Heart left ventricle (tissue), 16 donors: ENCODE results near the gene ANKRD18A. TPM values are rescaled to one million over a fixed set of nuclear protein-coding genes. Genes with fewer than 3 reads are reported as not detected.
"Not testable (repeated sequence)": the region's sequence is repeated elsewhere in the genome, so short reads cannot be mapped to it uniquely, and the experiment has no call there.

ENCODE experiments used
- ATAC-seq, 4 donors: fragments of 200-7000 bp; cut with Tn5 transposase; one replicate each; pipeline ENCODE4 v1.9.1; 2020 to 2022; ENCODE audit warnings: moderate library complexity in 4 of 4, mild to moderate bottlenecking in 3 of 4, moderate number of reproducible peaks in 1 of 4
- DNase-seq, 5 donors: peaks; one replicate each; pipeline ENCODE4 v3.0.0-alpha.2; 2020
- H3K27ac ChIP-seq, 12 donors: fragments of 200-600 bp; sonication (generic) in 4 of 12; one replicate each; pipeline versions ENCODE4 v1.5.0 to v1.8.0; 2016 to 2022; ENCODE audit warnings: mild to moderate bottlenecking in 2 of 12
- H3K27me3 ChIP-seq, 9 donors: fragments of 200-600 bp; sonication (generic) in 2 of 9; one replicate each; pipeline versions ENCODE4 v1.5.1 to v1.8.0; 2016 to 2022; ENCODE audit warnings: mild to moderate bottlenecking in 3 of 9
- H3K36me3 ChIP-seq, 9 donors: fragments of 200-600 bp; sonication (generic) in 2 of 9; one replicate each; pipeline versions ENCODE4 v1.5.0 to v1.8.0; 2018 to 2022; ENCODE audit warnings: mild to moderate bottlenecking in 2 of 9
- H3K4me1 ChIP-seq, 12 donors: fragments of 200-600 bp; sonication (generic) in 4 of 12; one replicate each; pipeline versions ENCODE4 v1.5.0 to v1.8.0; 2016 to 2022; ENCODE audit warnings: mild to moderate bottlenecking in 3 of 12
- H3K4me3 ChIP-seq, 12 donors: fragments of 200-600 bp; sonication (generic) in 4 of 12; one replicate each; pipeline versions ENCODE4 v1.5.0 to v1.8.0; 2017 to 2022; ENCODE audit warnings: mild to moderate bottlenecking in 9 of 12, moderate library complexity in 4 of 12
- H3K9me3 ChIP-seq, 12 donors: fragments of 200-600 bp; sonication (generic) in 4 of 12; one replicate each; pipeline versions ENCODE4 v1.5.0 to v1.8.0; 2016 to 2022; ENCODE audit warnings: mild to moderate bottlenecking in 1 of 12
- WGBS, 4 donors: extraction: QIAGEN DNeasy Blood & Tissue Kit in 2 of 4; methylation state at CpG; one replicate each; pipeline versions ENCODE4 v1.1.5 to v1.1.7; 2013 to 2018; 5-methylcytosine and 5-hydroxymethylcytosine counted together
- intact Hi-C, 10 donors: fragments of 100-400 bp; cut with DNase I; formaldehyde crosslinking; loops; one replicate each; pipeline versions ENCODE4 v1.11.1 to v1.14.2; 2022
- polyA plus RNA-seq, 2 donors: library from polyadenylated mRNA; stranded (reverse); fragments of 200-250 nt; gene quantifications; one replicate each; pipeline ENCODE4 v1.2.3, GENCODE V29; 2013
- total RNA-seq, 9 donors: library from RNA; depleted of rRNA in 2 of 9; stranded (reverse); fragments of >200 nt in 2 of 9; fragmentation: NEBNext Ultra II Directional in 3 of 9; extraction: Animal tissue kit (Norgen Biotek cat#: 25700) in 3 of 9; gene quantifications; one replicate each; pipeline versions ENCODE4 v1.1.0 to v1.2.4, GENCODE V29; 2016 to 2023
- donor health status: ischemic (EF 13 %, LVEDD 7.1; RV severe dilation, severe dysfunction).
- donor health status: healthy with polysubstance abuse.
- donor health status: DM: no; HTN: yes; CAD: no.
- donor health status: DM: no; HTN: no; CAD: no.
- donor health status: ischemic (EF 25% LVEDD 6.9; RV normal size, moderate dysfunction).
- donor health status: ischemic (EF 25% LVEDD 5.7; RV mildly dilated, moderate dysfunction).
- donor health status: healthy.
- donor health status: DM: yes; HTN: yes; CAD: no.
- donor health status: ischemic (EF 35%, LVEDD 5.7; RV mildly dilated, moderate dysfunction).
- donor health status: nonischemic (EF 11% LVEDD 7.7; RV severe dilation, severe dysfunction).
- donor health status: DM: yes; HTN: yes; CAD: no.
- donor health status: PGD.
- donor health status: ischemic (EF 29% LVEDD 5.4; RV normal size, mild dysfunction).
- donor health status: nonischemic (EF 23%, LVEDD 6.1; RV moderate dilation, normal function).

The ANKRD18A gene
- total and polyA plus RNA-seq, 11 donors, result 0.20 to 6.8 (median 2.2) TPM

DNA sequence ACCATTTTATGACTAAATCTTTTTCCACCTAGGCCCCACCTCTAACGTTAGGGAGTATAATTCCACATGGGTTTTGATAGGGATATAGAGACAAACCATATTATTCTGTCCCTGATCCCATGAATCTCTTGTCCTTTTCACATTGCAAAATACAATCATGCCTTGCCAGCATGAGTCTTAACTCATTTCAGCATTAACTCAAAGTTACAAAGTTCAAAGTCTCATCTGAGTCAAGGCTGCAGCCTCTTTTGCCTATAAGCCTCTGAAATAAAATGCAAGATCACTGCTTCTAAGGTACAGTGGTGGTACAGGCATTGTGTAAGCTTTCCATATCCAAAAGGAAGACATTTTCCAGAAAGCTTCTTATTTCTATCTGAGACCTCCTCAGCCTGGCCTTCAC is 54.3 kb downstream of the ANKRD18A start:
- H3K4me1 ChIP-seq, H3K9me3 ChIP-seq, H3K36me3 ChIP-seq, H3K27ac ChIP-seq, DNase-seq, H3K4me3 ChIP-seq, H3K27me3 ChIP-seq, ATAC-seq, intact Hi-C loops: not testable (repeated sequence)
- 83 to 88% (median 86%) methylated on average over 1 of the region's 1 CpG for WGBS, 4 donors

DNA sequence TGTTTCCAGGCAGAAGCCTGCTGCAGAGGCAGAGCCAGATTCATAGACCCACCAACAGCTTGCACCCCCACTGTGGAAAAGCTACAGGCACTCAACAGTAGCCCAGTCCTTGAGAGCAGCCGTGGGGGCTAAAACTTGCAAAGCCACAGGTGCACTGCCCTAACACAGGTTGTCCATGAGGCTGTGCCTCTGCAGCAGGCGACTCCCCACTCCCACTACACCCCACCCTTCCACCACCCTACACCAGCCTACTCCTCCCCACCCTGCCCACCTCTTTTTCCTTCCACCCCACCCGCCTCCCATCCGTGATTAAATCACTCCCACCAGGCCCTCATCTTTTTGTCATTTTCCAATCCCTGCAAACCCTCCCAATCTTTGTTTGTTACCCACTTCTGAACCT is 55.2 kb downstream of the ANKRD18A start:
- WGBS, 4 donors, result 73 to 100% (median 97%) methylated on average over 1 to 2 of the region's 4 CpGs
- ATAC-seq, H3K4me3 ChIP-seq, intact Hi-C loops, H3K4me1 ChIP-seq, H3K27me3 ChIP-seq, H3K9me3 ChIP-seq, H3K36me3 ChIP-seq, H3K27ac ChIP-seq, DNase-seq: not testable (repeated sequence)

GRCh38 chr9:38563911-38564310 is 56.5 kb downstream of the ANKRD18A start:
- H3K36me3 ChIP-seq, DNase-seq, ATAC-seq, H3K27ac ChIP-seq, H3K4me3 ChIP-seq, H3K27me3 ChIP-seq, intact Hi-C loops, H3K4me1 ChIP-seq, H3K9me3 ChIP-seq: not testable (repeated sequence)
- WGBS, 4 donors, result 100% methylated on average over 1 of the region's 1 CpG; no CpG with 5 or more reads in 3 of the 4 donors

GRCh38 chr9:38561134-38561533 is 59.3 kb downstream of the ANKRD18A start:
- not testable (repeated sequence) for H3K4me3 ChIP-seq

DNA sequence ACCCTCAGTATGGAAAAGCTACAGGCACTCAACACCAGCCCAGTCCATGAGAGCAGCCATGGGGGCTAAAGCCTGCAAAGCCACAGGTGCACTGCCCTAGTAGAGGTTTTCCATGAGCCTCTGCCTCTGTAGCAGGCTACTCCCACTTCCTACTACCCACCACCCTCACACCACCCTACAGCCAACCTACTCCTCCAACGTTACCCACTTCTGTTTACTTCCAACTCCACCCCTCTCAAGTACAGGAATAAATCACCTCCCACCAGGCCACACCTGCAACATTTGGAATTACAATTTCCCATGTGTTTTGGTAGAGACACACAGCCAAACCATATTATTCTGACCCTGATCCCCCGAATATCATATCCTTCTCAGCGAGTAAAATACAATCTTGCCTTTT is 61.2 kb downstream of the ANKRD18A start:
- H3K36me3 ChIP-seq, H3K27me3 ChIP-seq, H3K9me3 ChIP-seq, H3K4me1 ChIP-seq, H3K4me3 ChIP-seq, H3K27ac ChIP-seq, intact Hi-C loops, ATAC-seq, DNase-seq: not testable (repeated sequence)
- 75 to 82% (median 78%) methylated on average over 3 of the region's 3 CpGs for WGBS, 4 donors

More at GRCh38 chr9:38561134-38561533, 59.3 kb downstream of the ANKRD18A start:
- H3K9me3 ChIP-seq, H3K36me3 ChIP-seq, H3K27me3 ChIP-seq, intact Hi-C loops, DNase-seq, H3K27ac ChIP-seq, ATAC-seq, H3K4me1 ChIP-seq: not testable (repeated sequence)
- WGBS, 4 donors, result 53 to 75% (median 68%) methylated on average over 2 of the region's 2 CpGs

DNA sequence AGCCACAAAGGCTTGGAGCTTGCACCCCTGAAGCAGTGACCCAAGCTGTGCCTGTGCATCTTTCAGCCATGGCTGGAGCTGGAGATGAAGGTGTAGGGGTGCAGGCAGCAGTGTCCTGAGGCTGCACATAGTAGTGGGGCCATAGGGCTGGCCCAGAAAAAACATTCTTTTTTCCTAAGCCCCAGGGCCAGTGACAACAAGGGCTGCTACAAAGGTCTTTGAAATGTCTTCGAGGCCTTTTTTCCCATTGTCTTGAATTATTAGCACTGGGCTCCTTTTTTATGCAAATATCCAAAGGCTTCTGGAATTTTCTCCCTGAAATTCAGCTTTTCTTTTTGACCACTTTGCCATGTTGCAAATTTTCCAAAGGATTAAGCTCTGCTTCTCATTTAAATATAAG is 62.6 kb downstream of the ANKRD18A start:
- H3K4me1 ChIP-seq, intact Hi-C loops, H3K27ac ChIP-seq, H3K36me3 ChIP-seq, DNase-seq, ATAC-seq, H3K4me3 ChIP-seq, H3K9me3 ChIP-seq, H3K27me3 ChIP-seq: not testable (repeated sequence)
- 82 to 85% (median 84%) methylated on average over 1 of the region's 1 CpG for WGBS, 4 donors

- 95 to 100% (median 97%) methylated on average over 2 of the region's 2 CpGs for WGBS, 4 donors
- H3K4me1 ChIP-seq, H3K4me3 ChIP-seq, intact Hi-C loops, H3K36me3 ChIP-seq, DNase-seq, ATAC-seq, H3K9me3 ChIP-seq, H3K27ac ChIP-seq, H3K27me3 ChIP-seq: not testable (repeated sequence)
These were observed 65.4 kb downstream of the ANKRD18A start for GRCh38 chr9:38554966-38555365.

DNA sequence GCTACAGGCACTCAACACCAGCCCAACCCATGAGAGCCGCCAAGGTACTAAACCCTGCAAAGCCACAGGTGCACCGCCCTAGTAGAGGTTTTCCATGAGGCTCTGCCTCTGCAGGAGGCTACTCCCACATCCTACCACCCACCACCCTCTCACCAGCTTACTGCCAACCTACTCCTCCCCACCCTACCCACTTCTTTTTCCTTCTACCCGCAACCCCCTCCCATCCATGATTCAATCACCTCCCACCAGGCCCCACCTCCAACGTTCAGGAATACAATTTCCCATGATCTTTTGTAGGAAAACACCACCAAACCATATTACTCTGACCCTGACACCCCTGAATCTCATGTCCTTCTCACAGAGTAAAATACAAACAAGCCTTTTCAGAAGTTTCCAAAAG is 67.4 kb downstream of the ANKRD18A start:
- ATAC-seq, intact Hi-C loops, H3K27me3 ChIP-seq, H3K4me1 ChIP-seq, H3K4me3 ChIP-seq, H3K27ac ChIP-seq, DNase-seq, H3K9me3 ChIP-seq, H3K36me3 ChIP-seq: not testable (repeated sequence)
- WGBS, 4 donors, result 77 to 85% (median 80%) methylated on average over 4 of the region's 4 CpGs

DNA sequence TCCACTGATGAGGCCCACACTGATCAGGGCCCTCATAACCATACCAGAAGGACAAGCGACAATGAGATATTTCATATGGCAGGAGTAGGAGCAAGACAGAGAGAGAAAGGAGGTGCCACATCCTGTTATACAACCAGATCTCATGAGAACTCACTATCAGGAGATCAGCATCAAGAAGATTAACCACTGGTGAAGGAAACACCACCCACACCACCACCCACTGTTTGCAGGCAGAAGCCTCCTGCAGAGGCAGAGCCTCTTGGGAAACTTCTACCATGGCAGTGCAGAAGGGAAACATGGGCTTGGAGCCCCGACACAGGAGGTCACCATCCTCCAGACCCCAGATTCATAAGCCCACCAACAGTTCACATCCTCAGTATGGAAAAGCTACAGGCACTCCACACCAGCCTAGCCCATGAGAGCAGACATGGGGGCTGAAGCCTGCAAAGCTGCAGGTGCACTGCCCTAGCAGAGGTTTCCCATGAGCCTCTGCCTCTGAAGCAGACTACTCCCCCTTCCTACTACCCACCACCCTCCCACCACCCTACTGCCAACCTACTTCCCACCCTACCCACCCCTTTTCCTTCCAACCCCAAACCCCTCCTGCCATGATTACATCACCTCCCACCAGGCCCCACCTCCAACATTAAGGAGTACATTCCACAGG is 73.8 kb downstream of the ANKRD18A start:
- H3K36me3 ChIP-seq, H3K4me3 ChIP-seq, H3K9me3 ChIP-seq, H3K27me3 ChIP-seq, DNase-seq, intact Hi-C loops, H3K4me1 ChIP-seq, H3K27ac ChIP-seq, ATAC-seq: not testable (repeated sequence)
- WGBS, 4 donors, result 80 to 98% (median 92%) methylated on average over 1 of the region's 2 CpGs

DNA sequence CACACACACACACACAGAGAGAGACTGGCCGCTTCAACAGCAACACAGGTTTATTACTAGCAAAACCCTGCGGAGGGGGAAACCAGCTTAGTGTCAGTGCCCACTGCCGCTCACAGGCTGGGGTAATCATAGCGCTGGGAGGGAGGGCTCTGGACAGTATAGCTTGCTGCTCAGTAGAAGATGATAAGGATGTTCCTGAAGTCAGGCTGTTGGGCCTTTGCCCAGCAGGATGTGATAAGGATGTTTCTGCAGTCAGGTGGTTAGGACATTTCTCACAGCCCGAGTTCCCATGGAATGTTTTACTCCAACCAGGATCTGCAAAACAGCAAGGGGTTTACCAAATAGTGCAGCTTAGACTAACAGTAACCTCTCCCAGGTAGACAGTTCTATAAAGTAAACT is 79.9 kb downstream of the ANKRD18A start:
- intact Hi-C loops, H3K4me1 ChIP-seq, H3K27ac ChIP-seq, H3K27me3 ChIP-seq, H3K9me3 ChIP-seq, H3K36me3 ChIP-seq, H3K4me3 ChIP-seq: not testable (repeated sequence)
- ATAC-seq (peak; percentile 79 to 98 (median 90)), DNase-seq (peak in 4 of 5 donors; percentile 36 to 76 (median 58))
- WGBS, 4 donors, result 8 to 24% (median 14%) methylated on average over 5 of the region's 5 CpGs
